Stimulated activated CD8-positive, alpha-beta memory T cell treated with anti-CD3 and anti-CD28 coated beads, Interleukin-4, amount 100 ng/mL, for 48 hours (primary cell): Measurements from ENCODE around the gene MMEL1.
"Not testable (repeated sequence)": the region's sequence is repeated elsewhere in the genome, so short reads cannot be mapped to it uniquely, and the experiment has no call there.

ENCODE experiments used
- DNase-seq: peaks from one replicate; pipeline ENCODE4 v3.0.0-alpha.2; 2020

MMEL1 gene

GRCh38 chr1:2555634-2556276 is 77.1 kb downstream of the MMEL1 start:
- DNase-seq, result peak; percentile 86

- peak; percentile 70 for DNase-seq
Measured at GRCh38 chr1:2554621-2555387, 78.0 kb downstream of the MMEL1 start.

GRCh38 chr1:2553871-2554620 is 78.8 kb downstream of the MMEL1 start:
- DNase-seq, result no peak

- DNase-seq, result not testable (repeated sequence)
Measured at GRCh38 chr1:2553076-2553475, 79.7 kb downstream of the MMEL1 start.

GRCh38 chr1:2552189-2552588 is 80.6 kb downstream of the MMEL1 start:
- no peak for DNase-seq

- DNase-seq, result not testable (repeated sequence)
Measured at GRCh38 chr1:2551544-2551943, 81.3 kb downstream of the MMEL1 start.

GRCh38 chr1:2550309-2550861 is 82.4 kb downstream of the MMEL1 start:
- not testable (repeated sequence) for DNase-seq

- DNase-seq, result not testable (repeated sequence)
Measured at GRCh38 chr1:2549367-2550029, 83.3 kb downstream of the MMEL1 start.

- DNase-seq, result peak; percentile 92
Measured at GRCh38 chr1:2548068-2548589, 84.7 kb downstream of the MMEL1 start.

GRCh38 chr1:2547210-2548067 is 85.4 kb downstream of the MMEL1 start:
- peak; percentile 81 for DNase-seq

- DNase-seq, result peak; percentile 88
Measured at GRCh38 chr1:2546515-2547209, 86.2 kb downstream of the MMEL1 start.

- peak; percentile 88 for DNase-seq
Measured at GRCh38 chr1:2545754-2546514, 86.9 kb downstream of the MMEL1 start.

GRCh38 chr1:2544875-2545640 is 87.8 kb downstream of the MMEL1 start:
- no peak for DNase-seq

- DNase-seq, result no peak
Measured at GRCh38 chr1:2544093-2544874, 88.5 kb downstream of the MMEL1 start.

- DNase-seq, result peak; percentile 51
Measured at GRCh38 chr1:2543543-2544092, 89.2 kb downstream of the MMEL1 start.

GRCh38 chr1:2542246-2542915 is 90.4 kb downstream of the MMEL1 start:
- DNase-seq, result no peak

- DNase-seq, result no peak
Measured at GRCh38 chr1:2541619-2542245, 91.1 kb downstream of the MMEL1 start.
